ENCODE data around the gene TPX2.
"Not testable (repeated sequence)": the region's sequence is repeated elsewhere in the genome, so short reads cannot be mapped to it uniquely, and the experiment has no call there.

The TPX2 gene

GRCh38 chr20:31828016-31828415 lies 88.9 kb downstream of the TPX2 start:
- in situ Hi-C loops (cut with HindIII; ENCODE audit: low sequenced_read_pairs): not testable (repeated sequence)

DNA sequence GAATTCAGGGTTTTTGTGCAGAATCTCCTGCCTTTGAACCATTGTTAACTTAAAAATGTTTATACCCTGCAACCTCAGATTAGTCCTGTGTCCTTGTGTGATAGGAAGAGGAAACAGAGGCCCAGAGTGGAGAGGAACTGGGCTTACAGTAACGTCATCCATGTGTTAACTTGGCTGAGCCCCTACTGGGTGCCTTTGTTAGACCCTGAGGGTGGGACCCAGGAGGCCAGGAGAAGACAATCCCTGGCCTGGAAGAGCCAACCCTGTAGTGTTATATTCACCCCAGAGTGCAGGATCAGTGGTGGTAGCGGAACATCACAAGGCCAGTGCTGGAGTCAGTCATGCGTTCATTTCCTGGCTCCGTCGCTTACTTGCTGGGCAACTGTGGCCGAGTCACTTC lies 90.6 kb downstream of the TPX2 start:
- in situ Hi-C loops (cut with HindIII; ENCODE audit: low sequenced_read_pairs): no loop called here

- in situ Hi-C loops (cut with HindIII; ENCODE audit: low sequenced_read_pairs): no loop called here
Measured at GRCh38 chr20:31830406-31830981, 91.4 kb downstream of the TPX2 start.

DNA sequence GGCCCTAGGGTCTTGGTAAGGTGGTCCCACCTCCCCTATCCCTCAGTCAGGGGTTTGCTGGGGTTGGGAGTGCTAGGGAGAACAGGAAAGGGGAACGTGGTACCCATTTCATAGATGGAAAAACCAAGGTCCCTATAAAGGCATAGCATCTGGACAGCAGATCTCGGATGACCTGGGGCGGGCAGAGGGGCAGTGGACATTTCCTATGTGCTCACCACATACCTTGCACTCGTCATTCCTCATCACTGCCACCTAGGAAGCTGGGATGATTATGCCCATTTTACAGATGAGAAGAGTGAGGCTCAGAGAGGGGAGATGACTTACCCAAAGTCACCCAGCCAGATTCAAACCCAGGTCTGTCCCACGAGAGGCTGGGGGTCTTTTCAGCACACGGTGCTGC lies 92.1 kb downstream of the TPX2 start:
- in situ Hi-C loops (cut with HindIII; ENCODE audit: low sequenced_read_pairs): no loop called here

GRCh38 chr20:31831771-31832306 lies 92.7 kb downstream of the TPX2 start:
- in situ Hi-C loops (cut with HindIII; ENCODE audit: low sequenced_read_pairs): no loop called here

GRCh38 chr20:31833130-31833930 lies 94.2 kb downstream of the TPX2 start:
- in situ Hi-C loops (cut with HindIII; ENCODE audit: low sequenced_read_pairs): no loop called here

- in situ Hi-C loops (cut with HindIII; ENCODE audit: low sequenced_read_pairs): no loop called here
Measured at GRCh38 chr20:31833931-31834521, 94.9 kb downstream of the TPX2 start.

DNA sequence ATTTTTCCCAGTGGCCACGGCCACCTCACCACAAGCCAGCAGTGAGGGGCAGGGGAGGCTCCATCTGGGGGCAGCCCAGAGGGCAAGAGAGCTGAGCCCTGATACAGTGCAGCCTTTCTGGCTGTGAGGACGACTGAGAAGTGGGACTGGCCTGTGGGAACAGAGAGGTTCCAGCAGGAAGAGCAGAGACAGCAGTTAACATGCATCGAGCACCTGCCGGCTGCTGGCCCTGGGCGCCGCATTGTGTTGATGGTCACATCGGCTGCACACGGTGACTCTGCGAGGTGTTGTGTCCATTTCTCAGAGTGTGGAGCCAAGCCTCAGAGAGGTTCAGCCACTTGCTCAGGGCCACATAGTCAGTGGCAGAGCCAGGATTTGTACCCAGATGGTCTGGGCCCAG lies 96.5 kb downstream of the TPX2 start:
- in situ Hi-C loops (cut with HindIII; ENCODE audit: low sequenced_read_pairs): no loop called here

DNA sequence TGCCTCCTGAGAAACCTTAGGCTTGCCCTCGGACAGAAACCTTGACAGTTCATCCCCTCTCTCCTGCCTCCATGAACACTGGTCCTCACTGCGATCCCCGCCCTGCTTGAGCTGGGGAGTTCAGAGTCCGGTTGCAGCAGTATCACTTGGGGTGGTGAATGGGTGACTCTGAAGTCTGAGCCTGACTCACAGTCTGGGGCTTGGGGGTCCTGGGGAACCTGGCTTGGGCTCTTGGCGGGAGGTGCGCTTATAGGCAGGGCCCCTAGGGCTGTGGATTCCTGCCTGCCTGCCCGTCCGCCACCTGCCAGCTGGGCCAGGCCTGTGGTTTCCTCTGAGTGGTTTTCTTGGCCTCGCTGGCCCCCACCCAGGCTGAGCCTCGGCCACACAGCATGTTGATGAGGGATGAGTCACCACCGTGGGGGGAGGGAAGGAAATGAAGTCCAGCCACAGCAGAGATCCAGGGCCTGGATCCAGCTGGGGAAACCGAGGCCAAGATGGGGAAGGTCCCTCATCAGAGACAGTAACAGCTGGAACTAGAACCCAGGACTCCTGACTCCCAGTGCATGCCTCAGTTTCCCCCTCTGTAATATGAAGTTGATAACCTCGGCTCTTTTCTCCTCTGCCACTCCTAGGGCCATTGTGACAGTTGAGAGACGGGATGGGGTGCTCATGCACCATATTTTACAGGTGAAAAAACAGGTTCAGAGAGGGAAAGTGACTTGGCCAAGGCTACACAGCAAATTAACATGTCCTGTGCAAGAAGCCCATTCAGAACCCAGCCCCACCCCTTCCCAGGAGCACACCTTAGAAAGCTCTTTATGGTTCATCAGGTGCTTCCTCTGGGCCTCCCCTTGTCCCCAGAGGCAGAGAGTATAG lies 97.1 kb downstream of the TPX2 start:
- in situ Hi-C loops (cut with HindIII; ENCODE audit: low sequenced_read_pairs): no loop called here

GRCh38 chr20:31836853-31837608 lies 97.9 kb downstream of the TPX2 start:
- in situ Hi-C loops (cut with HindIII; ENCODE audit: low sequenced_read_pairs): no loop called here

DNA sequence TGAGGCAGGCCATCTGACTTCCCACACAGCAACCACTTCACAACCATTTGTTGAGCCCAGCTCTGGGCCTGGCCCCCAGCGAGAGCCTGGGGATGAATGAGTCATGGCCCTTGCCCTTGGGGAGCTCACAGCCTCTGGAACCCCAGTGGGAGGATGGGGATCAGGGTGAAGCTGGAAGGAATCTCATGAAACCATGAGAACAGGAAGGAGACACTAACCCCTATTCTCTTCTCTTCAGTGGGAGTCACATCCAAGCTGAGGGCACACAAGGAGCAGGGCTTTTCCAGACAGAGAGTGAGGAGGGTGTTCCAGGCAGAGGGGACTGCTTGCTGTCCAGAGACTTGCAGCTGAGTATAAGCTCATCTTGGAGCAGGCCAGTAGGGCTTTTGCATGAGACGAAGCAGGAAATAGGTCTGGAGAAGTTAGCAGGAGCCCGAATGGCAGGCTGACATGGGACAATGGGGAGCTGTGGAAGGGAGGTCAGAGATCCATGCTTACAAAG lies 98.9 kb downstream of the TPX2 start:
- in situ Hi-C loops (cut with HindIII; ENCODE audit: low sequenced_read_pairs): no loop called here

- in situ Hi-C loops (cut with HindIII; ENCODE audit: low sequenced_read_pairs): no loop called here
Measured at GRCh38 chr20:31838646-31839292, 99.7 kb downstream of the TPX2 start.

DNA sequence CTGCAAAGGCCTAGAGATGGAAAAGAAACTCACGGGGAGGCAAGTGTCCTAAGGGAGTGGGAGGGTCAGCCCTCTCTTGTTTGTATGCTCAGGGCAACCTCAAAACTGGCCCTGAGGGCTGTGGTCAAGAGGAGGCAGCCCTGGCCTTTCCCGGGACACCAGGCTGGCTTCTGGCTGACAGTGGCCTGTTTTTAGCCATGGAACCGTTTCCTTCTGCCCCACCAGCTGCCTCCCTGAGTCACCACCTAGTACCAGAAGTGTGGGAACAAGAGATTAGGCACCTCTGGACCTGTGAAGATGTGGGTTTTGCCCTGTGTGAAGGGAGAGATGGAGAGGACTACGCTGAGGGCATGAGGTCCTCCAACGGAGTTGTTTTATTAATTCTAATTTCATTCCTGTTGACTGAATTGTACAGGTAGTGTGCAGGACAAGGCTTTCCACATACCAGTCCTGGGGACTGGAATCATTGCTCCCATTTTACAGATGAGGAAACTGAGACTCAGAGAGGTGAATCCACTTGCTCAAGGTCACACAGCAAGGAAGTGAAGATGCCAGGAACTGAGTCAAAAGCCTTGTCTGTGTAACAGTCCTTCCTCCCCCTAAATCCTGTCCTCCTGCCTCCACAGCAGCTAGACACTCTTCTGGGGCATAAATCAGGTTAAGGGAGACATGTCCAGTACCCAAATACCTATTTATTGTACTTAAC lies 100.8 kb downstream of the TPX2 start:
- in situ Hi-C loops (cut with HindIII; ENCODE audit: low sequenced_read_pairs): loop anchor here (10.0 kb wide), 1 partner anchor 205 kb away; no protein-coding TSS in a partner anchor

GRCh38 chr20:31840906-31841816 lies 102.1 kb downstream of the TPX2 start:
- in situ Hi-C loops (cut with HindIII; ENCODE audit: low sequenced_read_pairs): loop anchor here (10.0 kb wide), 1 partner anchor 204 kb away; no protein-coding TSS in a partner anchor

GRCh38 chr20:31841928-31842327 lies 102.8 kb downstream of the TPX2 start:
- in situ Hi-C loops (cut with HindIII; ENCODE audit: low sequenced_read_pairs): loop anchor here (10.0 kb wide), 1 partner anchor 203 kb away; no protein-coding TSS in a partner anchor

DNA sequence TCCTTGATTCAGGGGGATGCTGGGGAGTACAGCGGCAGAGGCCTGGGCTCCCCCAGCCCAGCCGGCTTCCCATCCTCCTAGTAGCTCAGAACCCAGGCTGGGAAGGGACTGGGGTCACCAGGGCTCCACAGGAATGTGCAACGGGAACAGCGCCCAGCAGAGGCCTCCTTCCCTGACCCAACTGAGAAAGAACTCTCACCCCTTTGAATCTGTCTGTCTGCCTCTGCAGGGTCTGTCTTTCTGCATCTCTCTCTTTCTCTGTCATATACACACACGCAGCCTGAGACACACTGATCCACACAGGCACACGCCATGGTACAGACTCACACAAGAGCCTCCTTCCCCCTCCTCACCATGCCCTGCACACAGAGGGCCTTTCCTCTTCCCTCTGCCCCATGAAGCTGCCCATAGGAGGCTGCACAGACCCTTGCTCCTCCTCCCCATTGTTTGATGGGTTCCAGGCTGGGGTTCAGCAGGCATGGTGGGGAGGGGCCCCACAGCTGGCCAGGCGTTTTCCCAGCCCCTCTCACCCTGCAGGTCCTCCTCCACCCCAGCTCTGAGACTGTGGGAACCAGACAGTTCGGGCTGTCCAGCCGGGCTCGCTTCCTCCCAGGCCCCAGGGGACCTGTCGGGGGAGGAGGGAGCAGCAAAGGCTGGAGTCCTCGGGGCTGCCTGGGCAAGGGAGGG lies 103.5 kb downstream of the TPX2 start:
- in situ Hi-C loops (cut with HindIII; ENCODE audit: low sequenced_read_pairs): loop anchor here (10.0 kb wide), 1 partner anchor 202 kb away; no protein-coding TSS in a partner anchor

DNA sequence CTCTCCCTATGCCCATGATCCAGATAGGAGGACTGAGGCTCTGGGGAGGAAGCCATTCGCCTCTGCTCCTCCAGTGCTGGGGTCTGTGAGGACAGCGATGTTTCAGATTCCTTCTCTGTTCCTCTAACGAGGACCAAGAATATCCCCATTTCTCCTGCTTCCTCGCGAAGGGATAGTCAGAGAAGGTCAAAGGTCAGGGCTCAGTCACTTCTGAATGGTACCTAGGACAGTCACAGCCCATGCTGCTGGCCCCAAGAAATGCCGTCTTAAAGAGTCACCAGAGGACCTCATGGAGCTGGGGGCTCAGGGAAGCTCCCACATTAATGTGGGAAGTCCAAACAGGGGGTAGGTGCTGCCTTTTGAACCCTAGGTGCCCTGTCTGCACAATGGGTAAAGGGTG lies 104.2 kb downstream of the TPX2 start:
- in situ Hi-C loops (cut with HindIII; ENCODE audit: low sequenced_read_pairs): loop anchor here (10.0 kb wide), 1 partner anchor 202 kb away; no protein-coding TSS in a partner anchor

All from endothelial cell of hepatic sinusoid (primary cell).